ENCODE results near the gene CD33. TPM values are rescaled to one million over a fixed set of nuclear protein-coding genes. Genes with fewer than 3 reads are reported as not detected.
A peak's percentile ranks its signal among the peaks of the same experiment; 100 is the strongest.

The CD33 gene
- total RNA-seq, 2 donors from 2014 or later: 1.7 to 2.6 TPM

- Mint-ChIP-seq H3K9me3 (no peaks in the 10 kb centered on the region), H3K4me3 (no peak overlapping the region), H3K36me3 (ENCODE audit: insufficient read depth in 2 of 2) (no peaks in the 10 kb centered on the region), H3K27me3 (ENCODE audit: low read depth) (peaks cover 68% of the 10 kb centered on the region), H3K27ac (no peak overlapping the region), H3K4me1 (ENCODE audit: low read depth) (peaks cover 10% of the 10 kb centered on the region)
- ATAC-seq (replicated peaks in 1 of 2): no peak
- DNase-seq: no peak
Observed at GRCh38 chr19:51224163-51224641, 678 bp upstream of the CD33 start.

GRCh38 chr19:51226067-51226466, 1.2 kb downstream of the CD33 start:
- H3K9me3 Mint-ChIP-seq: no peaks in the 10 kb centered on the region
- no peak for DNase-seq
- no peaks in the 10 kb centered on the region for H3K36me3 Mint-ChIP-seq (ENCODE audit: insufficient read depth in 2 of 2)
- H3K27me3 Mint-ChIP-seq (ENCODE audit: low read depth): peaks cover 68% of the 10 kb centered on the region
- no peak for ATAC-seq (replicated peaks in 1 of 2)
- H3K4me1 Mint-ChIP-seq (ENCODE audit: low read depth): peaks cover 4% of the 10 kb centered on the region
- H3K4me3 Mint-ChIP-seq: peak overlapping the region in 1 of 2 donors; percentile 46
- H3K27ac Mint-ChIP-seq: no peak overlapping the region

- H3K4me3 Mint-ChIP-seq: peak overlapping the region in 1 of 2 donors; percentile 9
- H3K27ac Mint-ChIP-seq: no peak overlapping the region
- ATAC-seq (replicated peaks in 1 of 2) (peak in 1 of 2 donors; percentile 25), DNase-seq (no peak)
- peaks cover 0 to under 1% of the 10 kb centered on the region in 2 donors for H3K9me3 Mint-ChIP-seq
- peaks cover 74% of the 10 kb centered on the region for H3K27me3 Mint-ChIP-seq (ENCODE audit: low read depth)
- peaks cover 4% of the 10 kb centered on the region for H3K4me1 Mint-ChIP-seq (ENCODE audit: low read depth)
- H3K36me3 Mint-ChIP-seq (ENCODE audit: insufficient read depth in 2 of 2): no peaks in the 10 kb centered on the region
Observed at GRCh38 chr19:51227326-51227725, 2.4 kb downstream of the CD33 start.

GRCh38 chr19:51227966-51228365, 3.1 kb downstream of the CD33 start:
- H3K27me3 Mint-ChIP-seq (ENCODE audit: low read depth): peaks cover 79% of the 10 kb centered on the region
- peaks cover 0 to 4% of the 10 kb centered on the region in 2 donors for H3K9me3 Mint-ChIP-seq
- ATAC-seq (replicated peaks in 1 of 2): no peak
- H3K36me3 Mint-ChIP-seq (ENCODE audit: insufficient read depth in 2 of 2): peaks cover 0 to 3% of the 10 kb centered on the region in 2 donors
- no peak for DNase-seq
- peak overlapping the region; percentile 32 for H3K27ac Mint-ChIP-seq
- no peak overlapping the region for H3K4me3 Mint-ChIP-seq
- peaks cover 4% of the 10 kb centered on the region for H3K4me1 Mint-ChIP-seq (ENCODE audit: low read depth)

GRCh38 chr19:51240866-51241265, 16.0 kb downstream of the CD33 start:
- H3K27ac Mint-ChIP-seq: no peak overlapping the region
- no peak for DNase-seq
- no peak for ATAC-seq (replicated peaks in 1 of 2)
- peaks cover 8% of the 10 kb centered on the region for H3K4me1 Mint-ChIP-seq (ENCODE audit: low read depth)
- H3K4me3 Mint-ChIP-seq: no peak overlapping the region
- H3K9me3 Mint-ChIP-seq: no peaks in the 10 kb centered on the region
- peaks cover 18% of the 10 kb centered on the region for H3K27me3 Mint-ChIP-seq (ENCODE audit: low read depth)
- no peaks in the 10 kb centered on the region for H3K36me3 Mint-ChIP-seq (ENCODE audit: insufficient read depth in 2 of 2)

GRCh38 chr19:51242881-51243630, 18.2 kb downstream of the CD33 start:
- Mint-ChIP-seq H3K4me1 (ENCODE audit: low read depth) (peaks cover 8% of the 10 kb centered on the region), H3K27ac (no peak overlapping the region)

GRCh38 chr19:51246164-51246552, 21.3 kb downstream of the CD33 start:
- H3K27me3 Mint-ChIP-seq (ENCODE audit: low read depth): peaks cover 25% of the 10 kb centered on the region
- DNase-seq (no peak), ATAC-seq (replicated peaks in 1 of 2) (peak in 1 of 2 donors; percentile 32)
- H3K36me3 Mint-ChIP-seq (ENCODE audit: insufficient read depth in 2 of 2): no peaks in the 10 kb centered on the region
- H3K4me1 Mint-ChIP-seq (ENCODE audit: low read depth): peaks cover 8% of the 10 kb centered on the region
- no peak overlapping the region for H3K27ac Mint-ChIP-seq
- H3K9me3 Mint-ChIP-seq: no peaks in the 10 kb centered on the region
- H3K4me3 Mint-ChIP-seq: no peak overlapping the region

More at GRCh38 chr19:51242881-51243630, 18.2 kb downstream of the CD33 start:
- DNase-seq (no peak), ATAC-seq (replicated peaks in 1 of 2) (no peak)
- Mint-ChIP-seq H3K27me3 (ENCODE audit: low read depth) (peaks cover 25% of the 10 kb centered on the region), H3K9me3 (no peaks in the 10 kb centered on the region), H3K36me3 (ENCODE audit: insufficient read depth in 2 of 2) (no peaks in the 10 kb centered on the region), H3K4me3 (no peak overlapping the region)

GRCh38 chr19:51247972-51248590, 23.2 kb downstream of the CD33 start:
- no peaks in the 10 kb centered on the region for H3K9me3 Mint-ChIP-seq

GRCh38 chr19:51250786-51251467, 26.0 kb downstream of the CD33 start, which contains the start of gene SIGLECL1:
TSS of gene SIGLECL1 (plus strand) at chr19:51251080. CDS start at chr19:51264073, 12,993 bp downstream.
- Mint-ChIP-seq H3K36me3 (ENCODE audit: insufficient read depth in 2 of 2) (no peaks in the 10 kb centered on the region), H3K27ac (no peak within 1 kb of the TSS), H3K4me3 (no peak within 1 kb of the TSS), H3K27me3 (ENCODE audit: low read depth) (peaks cover 7% of the 10 kb centered on the region), H3K4me1 (ENCODE audit: low read depth) (peaks cover 10% of the 10 kb centered on the region), H3K9me3 (no peaks in the 10 kb centered on the region)
- ATAC-seq (replicated peaks in 1 of 2) (no peak), DNase-seq (no peak)

More at GRCh38 chr19:51247972-51248590, 23.2 kb downstream of the CD33 start:
- ATAC-seq (replicated peaks in 1 of 2) (no peak), DNase-seq (no peak)
- H3K4me1 Mint-ChIP-seq (ENCODE audit: low read depth): peaks cover 10% of the 10 kb centered on the region
- no peak overlapping the region for H3K4me3 Mint-ChIP-seq
- peaks cover 14% of the 10 kb centered on the region for H3K27me3 Mint-ChIP-seq (ENCODE audit: low read depth)
- H3K27ac Mint-ChIP-seq: no peak overlapping the region
- no peaks in the 10 kb centered on the region for H3K36me3 Mint-ChIP-seq (ENCODE audit: insufficient read depth in 2 of 2)

GRCh38 chr19:51251468-51251820, 26.6 kb downstream of the CD33 start:
- Mint-ChIP-seq H3K9me3 (no peaks in the 10 kb centered on the region), H3K27me3 (ENCODE audit: low read depth) (peaks cover 7% of the 10 kb centered on the region), H3K4me1 (ENCODE audit: low read depth) (peaks cover 15% of the 10 kb centered on the region), H3K4me3 (no peak overlapping the region), H3K36me3 (ENCODE audit: insufficient read depth in 2 of 2) (no peaks in the 10 kb centered on the region), H3K27ac (no peak overlapping the region)
- DNase-seq (no peak), ATAC-seq (replicated peaks in 1 of 2) (no peak)

GRCh38 chr19:51252306-51253079, 27.6 kb downstream of the CD33 start:
- H3K4me3 Mint-ChIP-seq: no peak overlapping the region
- peak overlapping the region; percentile 94 for H3K27ac Mint-ChIP-seq
- peaks cover 22% of the 10 kb centered on the region for H3K4me1 Mint-ChIP-seq (ENCODE audit: low read depth)
- H3K9me3 Mint-ChIP-seq: no peaks in the 10 kb centered on the region
- DNase-seq (no peak), ATAC-seq (replicated peaks in 1 of 2) (no peak)
- peaks cover 6% of the 10 kb centered on the region for H3K27me3 Mint-ChIP-seq (ENCODE audit: low read depth)
- no peaks in the 10 kb centered on the region for H3K36me3 Mint-ChIP-seq (ENCODE audit: insufficient read depth in 2 of 2)

- H3K36me3 Mint-ChIP-seq (ENCODE audit: insufficient read depth in 2 of 2): no peaks in the 10 kb centered on the region
- H3K9me3 Mint-ChIP-seq: no peaks in the 10 kb centered on the region
- peaks cover 12% of the 10 kb centered on the region for H3K27me3 Mint-ChIP-seq (ENCODE audit: low read depth)
- DNase-seq: no peak
- peak overlapping the region; percentile 94 for H3K27ac Mint-ChIP-seq
- no peak for ATAC-seq (replicated peaks in 1 of 2)
- H3K4me3 Mint-ChIP-seq: peak overlapping the region in 1 of 2 donors; percentile 64
- H3K4me1 Mint-ChIP-seq (ENCODE audit: low read depth): peaks cover 29% of the 10 kb centered on the region
Observed at GRCh38 chr19:51253088-51253806, 28.4 kb downstream of the CD33 start.

Data from activated T-cell treated with anti-CD3 and anti-CD28 coated beads, Interleukin-2, amount 50 U/mL, for 72 hours (primary cell).